Medulla oblongata (tissue), 1 donor: Measurements from ENCODE around the gene ST6GAL2.

Source experiments
- DNase-seq: peaks from one replicate; pipeline ENCODE4 v3.0.0-alpha.2; 2015; ENCODE audit errors: extremely low spot score

The ST6GAL2 gene

DNA sequence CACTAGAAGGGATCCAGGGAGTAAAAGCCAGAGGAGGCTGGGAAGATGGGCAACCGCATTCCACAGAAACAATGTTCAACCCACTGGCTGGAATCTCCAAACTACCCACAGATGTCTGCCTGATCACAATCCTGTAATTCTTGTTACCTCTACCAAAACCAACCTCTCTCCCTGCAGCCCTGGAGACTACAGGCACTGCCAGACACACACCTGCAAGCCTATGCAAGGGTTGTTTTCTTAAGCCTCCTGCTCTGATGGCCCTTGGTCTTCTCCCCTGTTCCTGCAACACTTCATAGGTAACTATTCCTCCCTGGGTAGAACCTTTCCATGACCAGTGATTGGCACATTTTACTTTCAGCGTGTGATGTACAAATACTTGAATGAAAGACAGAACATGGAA is 21.9 kb downstream of the ST6GAL2 start:
- DNase-seq: no peak

DNA sequence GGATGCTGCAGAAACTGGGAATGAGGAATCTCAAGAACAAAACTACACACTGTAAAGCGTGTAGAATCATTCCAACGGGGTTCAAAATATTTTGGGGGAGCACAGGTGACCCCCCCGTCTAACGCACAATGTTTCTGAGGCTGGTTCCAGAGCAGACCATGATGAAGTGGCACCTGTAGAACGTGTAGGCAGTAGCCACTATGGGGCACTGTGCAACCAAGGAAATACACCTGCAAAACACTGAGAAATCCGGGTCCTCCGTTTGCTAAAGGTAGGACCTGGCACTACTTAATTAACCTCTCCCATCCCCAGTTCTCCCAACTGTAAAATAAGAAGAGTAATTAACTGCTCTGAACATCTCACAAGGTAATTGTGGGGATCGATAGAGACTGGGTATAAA is 22.6 kb downstream of the ST6GAL2 start:
- DNase-seq: no peak

DNA sequence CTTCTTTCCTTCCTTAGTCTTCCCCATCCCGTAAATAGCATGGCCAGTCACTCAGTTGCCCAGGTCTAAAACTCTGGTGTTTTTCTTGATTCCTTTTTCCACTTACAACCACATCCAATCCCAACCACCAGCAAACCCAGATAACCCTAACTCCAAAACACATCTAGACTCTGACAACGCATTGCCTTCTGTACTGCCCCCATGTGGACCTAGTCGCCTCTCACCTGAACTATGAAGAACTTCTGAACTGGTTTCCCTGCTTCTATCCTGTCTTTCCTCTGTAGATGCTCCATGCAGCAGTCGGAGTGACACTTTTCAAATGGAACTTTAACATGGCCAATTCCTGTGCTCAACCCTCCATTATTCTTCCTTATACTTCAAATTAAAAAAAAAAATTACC is 26.5 kb downstream of the ST6GAL2 start:
- DNase-seq: no peak

DNA sequence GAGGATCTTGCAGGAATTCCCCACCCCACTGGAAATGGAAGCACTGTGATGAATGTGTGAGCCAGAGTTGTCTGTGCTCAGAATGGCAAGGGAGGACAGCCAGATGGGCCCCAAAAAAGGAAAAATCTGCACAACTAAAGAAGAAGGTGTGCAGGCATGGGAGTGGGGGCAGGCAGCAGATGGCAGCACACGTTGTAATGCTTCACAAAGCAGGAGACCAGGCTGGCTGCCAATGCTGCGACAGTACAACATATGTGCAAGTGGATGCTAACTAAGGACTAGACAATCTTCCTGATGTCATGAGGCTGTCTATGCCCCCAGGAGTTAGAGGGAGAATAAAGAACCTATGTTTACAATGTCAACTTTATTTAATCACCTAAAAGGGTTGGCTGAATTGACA is 27.2 kb downstream of the ST6GAL2 start:
- no peak for DNase-seq

DNA sequence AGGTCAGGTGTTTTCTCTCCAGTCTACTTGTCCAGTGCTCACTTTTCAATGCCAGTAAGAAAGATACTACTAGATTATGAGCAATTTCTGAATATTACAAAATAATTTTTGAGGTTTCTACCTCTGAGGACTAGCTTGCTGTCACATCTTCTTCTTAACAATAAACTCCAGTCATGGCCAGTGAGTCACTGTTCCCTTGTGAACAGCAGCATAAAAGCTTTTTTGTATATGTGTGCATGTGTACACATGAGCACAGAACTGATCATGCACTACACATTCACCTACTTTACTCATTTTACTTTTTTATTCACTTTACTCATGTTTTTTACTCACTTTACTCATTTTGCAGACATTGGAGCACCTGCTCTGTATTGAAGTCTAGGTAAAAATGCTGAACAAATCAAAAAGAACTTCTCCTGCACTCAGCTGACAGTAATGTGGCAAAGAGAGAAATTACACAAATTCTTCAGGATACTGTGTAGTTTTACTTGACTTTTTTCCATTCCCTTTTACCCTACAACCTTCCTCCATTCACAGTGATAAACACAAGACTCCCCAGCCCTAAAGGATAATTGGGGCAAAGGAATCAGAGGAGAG is 28.0 kb downstream of the ST6GAL2 start:
- DNase-seq: no peak

DNA sequence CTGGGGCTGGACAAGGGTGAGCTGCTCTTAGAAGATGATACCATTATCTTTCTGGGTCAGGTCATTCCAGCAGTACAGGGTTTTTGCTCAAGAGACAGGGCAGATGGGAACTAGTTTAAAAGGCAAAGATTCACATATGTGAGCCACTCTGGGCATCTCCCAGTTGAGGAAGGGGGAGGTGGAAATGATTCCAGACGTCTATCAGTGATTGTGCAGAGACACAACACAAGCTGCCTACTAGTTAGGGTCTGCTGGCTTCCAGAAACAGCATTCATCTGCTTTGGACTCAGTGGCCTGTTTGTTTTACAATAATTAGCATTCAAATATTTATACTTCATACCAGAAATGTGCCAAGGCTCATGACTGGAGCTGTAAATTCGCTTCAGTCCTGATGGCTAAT is 32.3 kb downstream of the ST6GAL2 start:
- DNase-seq: no peak

DNA sequence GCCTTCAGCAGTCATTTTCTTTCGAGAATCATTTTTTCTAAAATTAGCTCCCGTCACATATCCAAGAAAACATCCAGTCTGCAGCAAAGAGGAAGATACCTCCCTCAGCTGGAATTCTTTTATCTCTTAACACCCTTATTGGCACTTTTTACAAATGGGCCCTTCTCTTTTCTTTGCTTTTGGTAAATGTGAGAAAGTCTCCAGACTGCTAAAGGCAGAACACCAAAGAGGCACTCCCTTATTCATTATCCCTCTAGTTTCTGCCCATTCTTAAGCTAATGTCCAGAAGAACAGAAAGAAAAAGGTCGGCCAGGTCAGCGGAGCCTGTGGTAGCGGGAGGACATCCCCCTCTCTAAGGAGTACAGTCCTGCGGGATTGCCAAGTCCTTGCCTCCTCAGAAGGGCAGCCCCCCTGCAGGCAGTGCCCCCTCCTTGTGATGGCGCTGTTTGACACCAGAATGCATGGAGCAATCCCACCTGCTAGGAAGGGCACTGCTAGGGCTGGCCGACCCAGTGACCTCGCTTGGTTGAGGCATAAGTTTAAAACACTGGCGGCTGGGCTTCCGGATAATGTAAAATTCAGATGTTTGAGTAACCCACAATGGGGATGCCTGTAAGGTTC is 34.0 kb downstream of the ST6GAL2 start:
- DNase-seq: no peak

DNA sequence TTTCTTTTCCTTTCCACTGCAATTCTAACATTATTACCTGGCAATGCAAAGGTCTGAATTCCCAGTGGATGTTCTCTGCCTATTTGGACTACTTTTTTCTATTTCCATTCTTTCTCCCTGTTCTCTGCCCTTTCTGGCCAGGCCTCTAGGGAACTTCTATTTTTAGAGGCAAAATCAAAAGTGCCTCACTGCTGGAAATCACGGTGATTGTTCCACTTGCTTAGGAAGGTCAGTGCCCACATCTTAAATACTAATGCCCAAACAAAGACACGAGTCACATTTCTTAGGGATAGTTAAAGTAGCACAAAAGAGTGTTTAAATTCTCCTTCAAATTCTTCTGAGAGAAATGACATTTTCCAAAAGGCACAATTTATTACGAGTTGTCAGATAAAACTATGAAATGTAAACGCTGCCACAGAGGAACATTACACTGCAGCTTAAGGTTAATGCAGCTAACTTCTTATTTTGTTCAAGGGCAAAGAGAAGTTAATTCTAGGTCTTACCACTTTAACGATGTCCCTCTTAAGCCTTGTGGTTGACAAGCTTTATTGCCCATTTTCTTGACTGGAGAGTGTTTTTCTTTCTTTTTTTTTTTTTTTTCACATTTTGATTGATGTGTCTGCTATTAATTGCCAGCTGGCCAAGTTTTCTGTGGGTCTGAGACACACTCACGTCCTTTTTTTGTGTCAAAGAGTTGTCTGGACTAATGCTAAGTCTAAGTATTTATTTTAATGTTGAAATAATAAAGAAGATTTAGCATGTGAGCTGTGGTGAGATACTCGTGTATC is 34.7 kb downstream of the ST6GAL2 start:
- no peak for DNase-seq

DNA sequence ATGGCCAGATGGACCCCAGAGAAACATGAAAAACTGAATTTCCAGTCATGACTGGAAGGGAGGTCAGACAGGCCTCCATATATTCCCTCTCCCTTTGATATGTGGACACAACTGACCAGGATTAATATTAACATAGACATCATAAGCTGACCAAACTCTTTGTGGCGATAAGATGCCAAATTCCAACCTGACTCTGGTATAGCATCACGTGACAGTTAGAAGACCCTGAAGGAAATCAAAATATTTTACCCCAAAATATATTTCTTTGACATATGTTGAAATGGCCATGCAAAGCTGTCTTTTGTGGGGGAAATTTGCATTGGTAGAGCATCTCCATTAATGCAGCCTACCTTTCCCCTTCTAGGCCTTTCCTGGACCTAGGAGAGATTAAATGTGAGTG is 36.7 kb downstream of the ST6GAL2 start:
- DNase-seq: no peak

DNA sequence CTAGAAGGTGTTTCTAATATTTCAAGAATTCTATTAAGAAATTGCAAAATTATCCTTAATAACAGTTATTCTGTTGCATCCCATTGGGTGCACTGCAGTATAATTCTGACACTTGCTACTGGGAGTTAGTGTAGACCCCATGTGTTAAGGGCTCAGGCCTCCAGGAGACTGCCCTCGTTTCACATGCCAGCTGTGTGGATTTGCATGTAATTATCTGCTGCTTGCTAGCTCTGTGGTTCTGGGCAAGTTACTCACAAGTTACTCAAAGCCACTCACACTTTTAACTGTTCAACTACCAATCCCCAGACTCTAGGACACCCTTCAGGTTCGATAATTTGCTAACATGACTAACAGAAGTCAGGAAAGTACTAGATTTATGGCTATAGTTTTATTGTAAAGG is 38.6 kb downstream of the ST6GAL2 start:
- DNase-seq: no peak

DNA sequence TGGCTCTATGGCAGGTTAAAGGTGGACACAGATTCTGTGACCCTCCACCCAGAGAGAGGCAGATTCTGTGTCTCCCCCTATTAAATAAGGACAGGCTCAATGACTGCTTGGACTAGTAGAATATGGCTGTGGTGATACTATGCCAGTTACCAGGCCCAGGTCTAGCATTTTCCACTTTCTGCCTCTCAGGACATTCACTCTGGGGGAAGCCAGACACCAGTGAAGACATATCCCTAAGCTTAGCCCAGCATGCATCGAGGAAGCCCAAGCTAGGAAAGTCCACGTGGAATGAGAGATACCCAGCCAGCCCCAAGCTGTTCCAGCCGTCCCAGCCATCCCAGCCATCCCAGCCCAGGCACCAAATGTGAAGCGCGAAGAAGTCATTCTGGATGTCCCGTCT is 40.3 kb downstream of the ST6GAL2 start:
- DNase-seq: no peak

DNA sequence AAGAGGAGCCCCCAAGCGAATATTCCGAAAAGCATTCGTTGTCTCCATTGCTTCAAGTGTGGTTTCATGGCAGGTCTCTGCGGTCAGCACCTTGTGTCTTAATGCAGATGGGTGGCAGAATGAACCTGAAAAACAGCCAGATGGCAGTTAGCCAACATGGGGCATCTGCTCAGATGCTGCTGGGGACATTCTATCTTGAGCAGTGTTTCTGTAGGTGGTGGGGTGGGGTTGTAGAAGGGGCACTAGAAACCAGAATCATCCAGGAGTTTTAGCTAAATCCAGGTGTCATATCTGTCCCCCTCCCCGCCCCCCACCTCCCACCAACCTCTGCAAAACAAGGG is 42.1 kb downstream of the ST6GAL2 start:
- no peak for DNase-seq

DNA sequence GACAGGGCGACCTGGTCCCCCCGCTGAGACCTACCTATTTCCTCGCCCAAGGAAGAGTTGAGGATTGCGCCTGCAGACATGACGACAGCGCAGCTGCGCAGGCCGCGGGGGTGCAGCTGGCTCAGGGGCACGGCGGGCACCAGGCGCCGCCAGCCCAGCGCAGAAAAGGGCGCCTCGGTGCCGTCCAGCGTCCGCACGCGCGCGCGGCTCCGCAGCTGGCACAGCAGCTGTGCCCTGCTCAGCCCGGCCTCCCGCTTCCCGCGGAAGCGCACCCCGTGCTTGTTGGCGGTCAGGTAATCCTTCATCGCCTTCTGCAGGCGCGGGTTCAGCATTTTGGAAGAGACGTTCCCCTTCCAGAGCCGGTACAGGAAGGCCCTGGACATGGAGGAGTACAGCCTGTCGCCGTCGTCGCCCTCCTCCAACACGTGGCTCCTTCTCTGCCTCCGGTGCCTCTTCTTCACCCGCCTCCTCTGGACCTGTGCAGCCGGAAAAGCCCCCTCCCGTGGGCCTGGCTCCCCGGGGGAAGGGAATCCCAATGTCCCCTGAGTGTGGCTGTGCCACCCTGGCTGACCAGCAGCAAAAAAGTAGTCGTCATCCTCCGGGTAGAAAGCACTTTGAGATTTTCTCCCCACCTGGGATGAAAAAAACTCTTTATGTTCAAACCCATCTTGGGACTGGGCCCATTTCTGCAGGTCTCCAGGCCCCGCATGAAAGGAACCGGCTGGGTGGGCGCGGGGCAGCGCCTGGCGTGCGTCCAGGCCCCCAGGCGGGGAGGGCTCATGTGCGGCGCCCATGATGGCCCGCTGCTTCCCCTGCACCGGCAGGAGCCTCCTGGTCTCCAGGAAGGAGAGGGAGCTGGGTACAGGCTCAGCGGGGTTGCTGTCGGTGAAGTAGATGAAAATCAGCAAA is 42.7 kb downstream of the ST6GAL2 start:
- DNase-seq: no peak

DNA sequence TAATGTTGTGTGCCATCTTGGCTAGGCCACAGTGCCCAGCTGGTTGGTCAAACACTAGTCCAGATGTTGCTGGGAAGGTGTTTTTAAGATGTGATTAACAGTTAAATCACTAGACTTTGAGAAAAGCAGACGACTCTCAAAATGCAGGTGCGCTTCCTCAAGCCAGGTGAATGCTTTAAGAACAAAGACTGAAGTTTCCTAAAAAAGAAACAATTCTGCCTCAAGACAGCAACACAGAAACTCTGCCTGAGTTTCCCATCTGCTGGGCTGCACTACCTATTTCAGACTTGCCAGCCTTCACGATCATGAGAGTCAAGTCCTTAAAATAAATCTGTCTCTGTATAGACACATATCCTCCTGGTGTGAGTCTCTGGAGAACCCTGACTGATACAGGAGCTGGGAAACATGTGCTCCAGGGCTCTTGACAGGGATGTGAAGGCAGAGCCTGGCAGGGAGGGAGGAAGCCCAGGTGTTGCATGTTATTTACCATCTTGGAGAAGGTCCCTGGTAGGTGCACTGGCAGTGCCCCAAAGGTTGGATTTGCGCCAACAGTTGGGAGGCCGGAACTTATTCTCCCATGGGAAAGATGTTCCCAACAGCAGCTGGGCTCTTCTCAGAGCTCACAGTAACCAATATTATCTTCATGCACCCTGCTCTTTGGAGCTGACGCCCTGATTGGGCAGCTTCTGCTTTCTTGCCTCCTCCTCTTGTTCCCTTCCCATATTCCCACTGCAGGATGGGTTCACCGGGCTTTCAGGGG is 43.9 kb downstream of the ST6GAL2 start:
- DNase-seq: no peak

DNA sequence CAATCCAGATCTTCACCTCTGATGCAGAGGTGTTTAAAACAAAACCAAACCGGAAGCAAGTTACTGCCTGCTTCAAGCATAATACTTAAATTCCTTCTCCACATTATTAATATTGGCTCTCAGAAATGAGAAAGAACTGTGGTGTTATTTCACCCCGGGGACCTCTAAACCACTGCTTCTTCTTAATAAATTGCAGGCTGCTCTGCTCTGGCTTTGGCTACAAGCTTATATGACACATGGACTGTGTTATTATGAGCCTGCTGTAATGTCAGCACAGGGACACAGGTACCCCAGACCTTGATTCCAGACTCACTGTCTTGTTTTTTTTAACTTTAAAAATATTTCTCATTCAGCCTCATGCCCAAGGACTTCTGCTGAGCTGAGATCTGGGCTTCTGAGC is 45.1 kb downstream of the ST6GAL2 start:
- DNase-seq: no peak

DNA sequence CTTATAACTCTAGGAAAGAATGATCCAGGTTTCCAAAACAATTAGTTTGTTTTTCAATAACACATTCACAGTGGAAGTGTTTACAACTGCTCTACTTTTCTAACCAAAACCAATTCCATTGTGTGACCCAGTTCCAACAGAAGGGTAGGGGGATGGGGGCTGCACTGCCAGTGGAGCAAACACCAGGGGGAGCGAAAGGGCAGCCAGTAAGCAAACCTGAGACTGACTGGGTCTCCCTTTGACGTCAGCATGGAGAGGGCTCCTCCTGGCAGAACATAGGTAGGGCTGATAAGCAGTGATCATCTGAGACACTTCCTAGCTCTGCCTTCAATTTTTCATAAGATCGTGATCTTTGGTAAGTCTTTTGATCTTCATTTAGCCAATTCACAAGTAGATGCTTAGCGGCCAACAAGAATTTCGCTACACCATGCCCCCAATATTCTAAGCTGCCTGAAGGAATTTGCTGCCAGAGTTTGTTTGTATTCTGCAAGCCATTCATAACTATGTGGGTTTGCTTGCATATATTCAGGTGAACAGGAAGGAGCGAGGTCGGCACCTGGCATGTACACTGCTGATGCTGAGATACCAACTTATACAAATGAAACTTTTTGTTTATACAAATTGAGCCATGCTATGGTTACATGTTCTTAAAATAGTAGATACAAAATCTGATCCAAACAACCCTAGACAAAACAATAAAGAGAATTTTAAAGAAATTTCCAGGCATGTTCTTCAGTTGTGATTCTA is 45.9 kb downstream of the ST6GAL2 start:
- no peak for DNase-seq

DNA sequence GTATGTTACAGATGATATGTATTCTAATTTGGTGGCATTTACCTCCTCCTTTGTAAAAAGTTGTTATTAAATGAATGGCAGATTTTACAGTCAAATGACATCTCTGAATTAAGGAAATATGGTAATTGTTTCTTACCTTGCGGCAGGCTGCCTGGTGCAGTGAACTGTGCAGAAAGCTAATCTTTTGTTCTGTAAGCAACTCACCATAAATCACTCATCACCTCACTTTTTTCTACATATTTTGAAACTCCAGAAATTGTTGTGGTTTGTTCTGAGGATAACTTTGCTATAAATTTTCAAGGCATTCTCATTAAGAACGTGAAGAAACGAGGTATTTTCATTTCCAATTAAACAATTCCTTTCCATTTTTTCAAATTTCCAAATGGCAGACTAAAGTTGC is 52.7 kb downstream of the ST6GAL2 start:
- no peak for DNase-seq

DNA sequence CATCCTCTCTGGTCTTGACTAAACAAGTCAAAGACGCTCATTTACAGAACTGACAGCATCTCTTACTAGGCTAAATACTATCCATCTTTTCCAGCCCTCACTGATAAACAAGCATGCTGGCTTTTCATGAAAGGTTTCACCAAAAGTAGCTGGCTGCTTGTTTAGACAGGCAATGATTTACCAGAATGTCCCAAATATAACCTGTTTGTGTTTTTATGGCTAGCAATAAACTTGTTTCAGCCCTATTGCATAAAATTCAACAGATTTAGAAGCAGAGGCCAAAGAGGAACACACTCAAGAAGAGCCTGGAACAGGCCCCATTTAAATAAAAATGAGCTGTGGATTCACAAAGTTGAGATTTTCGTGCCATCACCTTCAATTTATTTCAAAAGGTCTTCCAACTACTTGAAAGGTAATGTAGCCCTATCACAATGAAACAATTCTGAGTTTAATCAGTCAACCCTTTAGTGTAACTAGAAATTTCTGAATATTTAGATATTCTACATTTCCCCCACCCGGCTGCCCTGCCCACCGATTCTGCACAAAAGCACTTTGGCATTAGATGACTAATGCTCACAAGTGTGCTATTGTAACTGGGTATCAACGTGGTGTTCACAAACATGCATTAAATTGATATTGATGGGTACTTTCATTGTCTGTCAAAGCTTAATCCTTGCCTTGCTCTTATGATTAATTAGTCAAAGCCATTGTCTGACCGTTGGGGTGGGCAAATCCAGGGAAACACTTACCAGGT is 54.0 kb downstream of the ST6GAL2 start:
- DNase-seq: no peak

DNA sequence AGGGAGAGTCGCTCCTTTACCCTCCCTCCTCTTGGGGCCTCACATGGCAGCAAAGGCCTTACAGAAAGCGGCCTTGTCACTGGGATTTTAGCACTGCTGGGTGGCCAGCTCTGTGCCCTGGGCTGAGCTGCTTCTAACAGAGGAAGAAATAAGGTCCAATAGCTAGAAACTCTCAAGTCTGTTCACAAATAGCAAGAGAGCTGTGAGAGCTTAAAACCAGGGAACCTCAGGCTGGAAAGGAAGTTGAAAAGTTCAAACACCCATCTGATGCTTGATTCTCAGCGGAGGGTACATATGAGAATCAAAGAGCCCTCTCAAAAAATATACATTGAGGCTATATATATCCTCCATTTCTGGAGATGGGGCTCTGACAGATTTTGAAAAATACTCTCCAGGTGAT is 54.7 kb downstream of the ST6GAL2 start:
- DNase-seq: no peak

DNA sequence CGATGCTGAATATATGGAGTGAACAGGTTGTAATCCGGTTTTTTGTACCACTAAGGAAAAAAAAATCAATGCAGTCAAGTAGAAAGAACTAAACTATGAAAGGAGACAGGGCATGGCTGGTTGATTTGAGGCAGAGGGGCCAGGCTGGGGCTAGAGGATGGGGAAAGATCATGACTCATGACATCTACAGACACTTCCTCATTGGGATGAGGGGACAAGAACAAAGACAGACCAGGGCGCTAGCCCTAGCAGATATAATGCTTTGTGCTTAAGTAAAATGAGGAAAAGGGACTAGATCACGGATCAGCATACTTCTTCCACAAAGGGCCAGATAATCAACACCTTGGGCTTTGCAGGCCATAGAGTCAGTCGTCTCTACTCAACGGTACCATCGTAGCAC is 55.8 kb downstream of the ST6GAL2 start:
- DNase-seq: no peak
